ENCODE measurements around the gene PLAAT4. TPM values are rescaled to one million over a fixed set of nuclear protein-coding genes. Genes with fewer than 3 reads are reported as not detected.

PLAAT4 gene
- total RNA-seq, 1 experiment from 2014 or later = 3.5 TPM

DNA sequence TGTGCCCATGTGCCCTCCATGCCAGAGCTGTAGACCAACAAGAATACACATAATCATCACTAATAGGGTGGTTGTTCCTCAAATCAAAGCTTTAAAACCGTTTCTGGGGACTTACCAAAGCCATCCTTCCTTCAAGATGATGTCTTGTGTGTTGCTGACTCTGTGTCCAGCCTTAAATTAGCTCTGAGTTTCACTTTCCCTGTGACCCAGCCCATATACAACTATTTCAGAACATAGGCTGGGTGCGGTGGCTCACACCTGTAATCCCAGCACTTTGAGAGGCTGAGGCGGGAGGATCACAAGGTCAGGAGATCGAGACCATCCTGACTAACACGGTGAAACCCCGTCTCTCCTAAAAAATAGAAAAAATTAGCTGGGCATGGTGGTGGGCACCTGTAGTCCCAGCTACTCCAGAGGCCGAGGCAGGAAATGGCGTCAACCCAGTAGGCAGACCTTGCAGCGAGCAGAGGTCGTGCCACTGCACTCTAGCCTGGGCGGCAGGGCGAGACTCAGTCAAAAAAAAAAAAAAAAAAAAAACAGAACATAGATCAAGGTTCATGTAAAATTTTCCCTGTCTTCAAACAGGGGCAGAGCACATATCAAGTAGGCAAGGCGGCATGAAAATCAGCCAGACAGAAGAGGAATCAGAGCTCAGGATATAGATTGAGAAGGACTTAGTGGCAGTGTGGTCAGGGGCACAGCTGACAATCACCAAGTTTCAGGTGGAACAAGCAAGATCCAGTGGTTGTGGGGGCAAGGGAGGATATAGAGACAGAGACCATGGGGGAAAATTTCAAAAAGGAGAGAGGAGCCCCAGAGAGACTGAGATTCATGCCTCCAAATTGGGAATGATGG, 26.8 kb downstream of the PLAAT4 start, which contains the start of gene PLAAT2:
TSS of gene PLAAT2 (minus strand) at position 179 of the 855 bp plus-strand sequence. CDS start at position 124, 55 bp downstream.
- H3K36me3 Mint-ChIP-seq (ENCODE audit: insufficient read depth in 1 of 3, low read depth in 3 of 3) = no peaks in the 10 kb centered on the region; a peak in 1 of 7 replicates
- H3K79me1 ChIP-seq (ENCODE audit: insufficient read depth, low read depth, low read length, poor library complexity, severe bottlenecking) = no peaks in the 10 kb centered on the region
- H3K9me3 Mint-ChIP-seq = peaks cover 0 to 1% of the 10 kb centered on the region in 2 experiments; a peak in 1 of 5 replicates
- H3K27ac ChIP-seq (ENCODE audit: insufficient read length, low read depth, low read length) = no peak within 1 kb of the TSS
- H3T11ph ChIP-seq (ENCODE audit: low read length) = no peak within 1 kb of the TSS
- no peaks in the 10 kb centered on the region for H3K23me2 ChIP-seq (ENCODE audit: insufficient read length, low read depth, low read length, poor library complexity, severe bottlenecking)
- no peaks in the 10 kb centered on the region for H3K27me3 ChIP-seq (ENCODE audit: insufficient read depth, low read length)
- no peak within 1 kb of the TSS for H4K8ac ChIP-seq (replicated peaks; ENCODE audit: insufficient read length, low read depth, low read length)
- no peak within 1 kb of the TSS for H3K14ac ChIP-seq (ENCODE audit: insufficient read depth, low read length)
- H3K4ac ChIP-seq (ENCODE audit: low read depth, low read length) = no peak within 1 kb of the TSS
- no peaks in the 10 kb centered on the region for H3K9me3 ChIP-seq (ENCODE audit: control insufficient read depth, low read depth, low read length)
- no peak within 1 kb of the TSS for H2BK20ac ChIP-seq (ENCODE audit: low read depth, low read length, poor library complexity, severe bottlenecking)
- peak within 1 kb of the TSS in 1 of 3 experiments; percentile 24; a peak in 2 of 7 replicates for H3K27ac Mint-ChIP-seq
- TF ChIP-seq CTCF (conservative IDR thresholded peaks at IDR 0.05) = no peak
- H3K4me1 ChIP-seq (ENCODE audit: insufficient read depth, low read length) = peaks cover 3% of the 10 kb centered on the region; the same call in 1 of the 2 replicates
- peaks cover 3% of the 10 kb centered on the region for H3K27me3 Mint-ChIP-seq (ENCODE audit: low read depth)
- no peak within 1 kb of the TSS for H2AFZ ChIP-seq (ENCODE audit: low read length)
- no peak within 1 kb of the TSS for H3K4me3 Mint-ChIP-seq
- H4K20me1 ChIP-seq (ENCODE audit: control insufficient read depth, insufficient read depth, insufficient read length) = no peaks in the 10 kb centered on the region
- no peak within 1 kb of the TSS for H2BK120ac ChIP-seq (ENCODE audit: low read depth, low read length, poor library complexity, severe bottlenecking)
- H3K23ac ChIP-seq (ENCODE audit: insufficient read length, low read depth, low read length) = no peak within 1 kb of the TSS
- no peak within 1 kb of the TSS for H2AK5ac ChIP-seq (ENCODE audit: insufficient read length, low read length)
- no peak within 1 kb of the TSS for H3K4me2 ChIP-seq (ENCODE audit: insufficient read depth, insufficient read length, low read length)
- no peak within 1 kb of the TSS for H4K91ac ChIP-seq (ENCODE audit: insufficient read length, low read depth, low read length)
- no peak within 1 kb of the TSS for H2BK5ac ChIP-seq (ENCODE audit: insufficient read length, low read length)
- no CpG with 5 or more reads among the region's 13 CpGs for WGBS (ENCODE audit: extremely low coverage, insufficient read length, low lambda C conversion rate)
- H2BK15ac ChIP-seq (ENCODE audit: low read depth, low read length) = no peak within 1 kb of the TSS
- no peak within 1 kb of the TSS for H2BK12ac ChIP-seq (ENCODE audit: insufficient read length, low read depth, low read length)
- no peak within 1 kb of the TSS for H3K56ac ChIP-seq (ENCODE audit: insufficient read length, low read depth, low read length)
- no peaks in the 10 kb centered on the region for H3K79me2 ChIP-seq (ENCODE audit: insufficient read depth, low read length)
- peaks cover 18 to 39% of the 10 kb centered on the region in 2 experiments for H3K4me1 Mint-ChIP-seq
- no peak within 1 kb of the TSS for H3K18ac ChIP-seq (ENCODE audit: insufficient read length, low read depth, low read length)
- no peak for DNase-seq
- no peak within 1 kb of the TSS for H4K5ac ChIP-seq (ENCODE audit: insufficient read length, low read depth, low read length)
- no peak within 1 kb of the TSS for H3K9ac ChIP-seq (ENCODE audit: extremely low read depth, insufficient read length, low read length)

Measured in H9 (cell line).